Progenitor cell of endocrine pancreas (in vitro differentiated cells): ENCODE data around the gene PPP1CB. TPM values are rescaled to one million over a fixed set of nuclear protein-coding genes. Genes with fewer than 3 reads are reported as not detected.

Experiments
- DNase-seq: peaks from one replicate; pipeline ENCODE4 v3.0.0; 2021; ENCODE audit warnings: low spot score; ENCODE audit not compliant: unreplicated experiment
- H3K27ac Mint-ChIP-seq: 2 replicates; pipeline ENCODE4 v1.8.0; 2021; ENCODE audit warnings: mild to moderate bottlenecking, moderate library complexity, mixed read lengths
- H3K27me3 Mint-ChIP-seq: 2 replicates; pipeline ENCODE4 v1.8.0; 2021; ENCODE audit warnings: mixed read lengths
- H3K36me3 Mint-ChIP-seq: 2 replicates; pipeline ENCODE4 v1.8.0; 2022; ENCODE audit warnings: mixed read lengths; ENCODE audit not compliant: insufficient read depth
- H3K4me1 Mint-ChIP-seq: 2 replicates; pipeline ENCODE4 v1.8.0; 2021; ENCODE audit warnings: low read depth, mixed read lengths
- H3K4me3 Mint-ChIP-seq: 2 replicates; pipeline ENCODE4 v1.8.0; 2021; ENCODE audit warnings: low read depth, mild to moderate bottlenecking, moderate library complexity, mixed read lengths
- H3K9me3 Mint-ChIP-seq: 2 replicates; pipeline ENCODE4 v1.8.0; 2021; ENCODE audit warnings: low read depth, mixed read lengths
- total RNA-seq: library from RNA; stranded (reverse); gene quantifications from 2 replicates; pipeline ENCODE4 v1.2.1, GENCODE V29; 2021
- TF ChIP-seq, protein P1 (sequence below): fragments of 200-600 bp; sonication (generic); IDR thresholded peaks from one replicate; pipeline ENCODE4 v1.5.0; 2021; ENCODE audit warnings: antibody characterized with exemption, mild to moderate bottlenecking; ENCODE audit not compliant: unreplicated experiment

The PPP1CB gene
- total RNA-seq, 1 donor from 2014 or later, result 193 TPM

DNA sequence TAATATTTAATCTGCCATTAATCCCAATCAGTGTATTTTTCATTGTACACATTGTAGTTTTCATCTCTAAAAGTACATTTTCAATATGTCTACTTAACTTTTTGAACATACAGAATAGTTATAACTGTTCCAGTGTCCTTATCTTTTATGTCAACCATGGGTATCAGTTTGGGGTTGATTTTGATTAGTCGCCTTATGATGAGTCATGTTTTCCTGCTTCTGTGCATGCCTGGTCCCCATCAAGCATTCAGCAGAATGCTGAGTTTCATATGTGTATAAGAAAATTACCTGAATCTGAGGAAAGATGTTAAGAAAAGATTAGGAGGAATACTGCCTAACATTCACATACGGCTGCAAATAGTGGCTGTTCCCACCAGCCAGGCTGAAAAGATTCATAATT, 76.8 kb downstream of the PPP1CB start:
- DNase-seq, result no peak
- Mint-ChIP-seq H3K4me1 (no peaks in the 10 kb centered on the region), H3K27me3 (no peaks in the 10 kb centered on the region), H3K36me3 (no peaks in the 10 kb centered on the region), H3K27ac (peak overlapping the region; percentile 2), H3K4me3 (no peak overlapping the region), H3K9me3 (no peaks in the 10 kb centered on the region)
- TF ChIP-seq, protein P1, sequence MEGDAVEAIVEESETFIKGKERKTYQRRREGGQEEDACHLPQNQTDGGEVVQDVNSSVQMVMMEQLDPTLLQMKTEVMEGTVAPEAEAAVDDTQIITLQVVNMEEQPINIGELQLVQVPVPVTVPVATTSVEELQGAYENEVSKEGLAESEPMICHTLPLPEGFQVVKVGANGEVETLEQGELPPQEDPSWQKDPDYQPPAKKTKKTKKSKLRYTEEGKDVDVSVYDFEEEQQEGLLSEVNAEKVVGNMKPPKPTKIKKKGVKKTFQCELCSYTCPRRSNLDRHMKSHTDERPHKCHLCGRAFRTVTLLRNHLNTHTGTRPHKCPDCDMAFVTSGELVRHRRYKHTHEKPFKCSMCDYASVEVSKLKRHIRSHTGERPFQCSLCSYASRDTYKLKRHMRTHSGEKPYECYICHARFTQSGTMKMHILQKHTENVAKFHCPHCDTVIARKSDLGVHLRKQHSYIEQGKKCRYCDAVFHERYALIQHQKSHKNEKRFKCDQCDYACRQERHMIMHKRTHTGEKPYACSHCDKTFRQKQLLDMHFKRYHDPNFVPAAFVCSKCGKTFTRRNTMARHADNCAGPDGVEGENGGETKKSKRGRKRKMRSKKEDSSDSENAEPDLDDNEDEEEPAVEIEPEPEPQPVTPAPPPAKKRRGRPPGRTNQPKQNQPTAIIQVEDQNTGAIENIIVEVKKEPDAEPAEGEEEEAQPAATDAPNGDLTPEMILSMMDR, result no peak

DNA sequence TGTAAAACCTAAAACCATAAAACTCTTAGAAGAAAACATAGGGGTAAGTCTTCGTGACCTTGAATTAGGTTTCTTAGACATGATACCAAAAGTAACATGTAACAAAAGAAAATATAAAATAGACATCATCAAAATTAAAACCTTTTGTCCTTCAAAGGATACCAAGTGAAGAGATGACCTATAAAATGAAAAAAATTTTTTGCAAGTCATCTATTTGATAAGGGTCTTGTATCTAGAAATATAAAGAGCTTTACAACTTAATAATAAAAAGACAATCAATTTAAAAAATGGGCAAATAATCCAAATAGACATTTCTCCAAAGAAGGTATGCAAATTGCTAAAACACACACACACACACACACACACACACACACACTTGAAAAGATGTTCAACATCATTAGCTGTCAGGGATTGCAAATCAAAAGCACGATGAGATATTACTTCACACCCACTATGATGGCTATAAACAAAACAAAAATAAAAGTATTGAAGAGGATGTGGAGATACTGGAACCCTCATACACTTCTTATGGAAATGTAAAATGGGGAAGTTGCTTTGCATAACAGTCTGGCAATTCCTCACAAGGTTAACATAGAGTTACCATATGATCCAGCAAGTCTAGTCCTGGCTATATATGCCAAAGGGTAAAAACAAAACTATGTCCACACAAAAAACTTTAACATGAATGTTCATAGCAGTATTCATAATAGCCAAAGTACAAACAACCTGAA, 82.3 kb downstream of the PPP1CB start:
- Mint-ChIP-seq H3K4me3 (no peak overlapping the region), H3K9me3 (no peaks in the 10 kb centered on the region), H3K4me1 (no peaks in the 10 kb centered on the region), H3K27ac (no peak overlapping the region), H3K27me3 (no peaks in the 10 kb centered on the region), H3K36me3 (no peaks in the 10 kb centered on the region)
- DNase-seq, result no peak
- TF ChIP-seq, protein P1, result no peak

DNA sequence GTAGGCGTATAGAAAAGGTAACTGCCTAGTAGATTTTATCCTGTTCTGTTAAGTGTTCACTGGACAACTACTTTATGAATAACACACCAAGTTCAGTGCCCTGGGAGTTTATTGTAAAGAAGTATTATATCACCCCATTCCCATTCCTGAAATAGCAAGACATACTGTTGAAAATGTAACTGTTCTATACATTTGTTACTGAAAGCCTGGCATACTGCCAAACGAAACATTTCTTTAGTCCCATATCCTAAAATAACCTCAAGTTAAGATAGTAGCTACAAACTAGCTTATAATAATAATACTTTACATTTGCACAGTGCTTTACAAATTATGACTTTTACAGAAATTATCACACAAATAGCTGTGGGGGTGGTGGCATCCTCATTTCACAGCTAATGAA, 84.2 kb downstream of the PPP1CB start:
- Mint-ChIP-seq H3K36me3 (no peaks in the 10 kb centered on the region), H3K27me3 (no peaks in the 10 kb centered on the region), H3K9me3 (no peaks in the 10 kb centered on the region), H3K4me1 (no peaks in the 10 kb centered on the region), H3K27ac (no peak overlapping the region), H3K4me3 (no peak overlapping the region)
- no peak for DNase-seq
- TF ChIP-seq, protein P1, result no peak

DNA sequence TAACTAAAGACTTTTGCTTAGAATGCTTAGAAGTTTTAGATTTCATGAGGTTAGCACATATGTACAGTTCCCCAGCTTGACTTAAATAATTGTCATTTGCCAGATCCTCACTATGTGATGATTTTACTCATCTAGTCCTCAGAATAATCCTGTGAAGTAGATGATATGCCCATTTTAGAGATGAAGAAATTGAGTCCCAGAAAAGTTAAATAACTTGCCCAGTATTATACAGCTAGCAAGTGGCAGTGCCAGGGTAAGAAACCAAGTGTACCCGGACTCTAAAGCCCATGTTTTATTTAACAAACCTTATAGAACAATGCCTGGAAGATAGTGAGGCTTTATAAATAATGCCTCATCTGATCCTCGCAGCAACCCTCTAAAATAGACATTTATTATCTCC, 87.3 kb downstream of the PPP1CB start:
- Mint-ChIP-seq H3K9me3 (no peaks in the 10 kb centered on the region), H3K36me3 (no peaks in the 10 kb centered on the region), H3K27me3 (no peaks in the 10 kb centered on the region), H3K4me3 (no peak overlapping the region), H3K27ac (no peak overlapping the region), H3K4me1 (no peaks in the 10 kb centered on the region)
- TF ChIP-seq, protein P1, result no peak
- no peak for DNase-seq

DNA sequence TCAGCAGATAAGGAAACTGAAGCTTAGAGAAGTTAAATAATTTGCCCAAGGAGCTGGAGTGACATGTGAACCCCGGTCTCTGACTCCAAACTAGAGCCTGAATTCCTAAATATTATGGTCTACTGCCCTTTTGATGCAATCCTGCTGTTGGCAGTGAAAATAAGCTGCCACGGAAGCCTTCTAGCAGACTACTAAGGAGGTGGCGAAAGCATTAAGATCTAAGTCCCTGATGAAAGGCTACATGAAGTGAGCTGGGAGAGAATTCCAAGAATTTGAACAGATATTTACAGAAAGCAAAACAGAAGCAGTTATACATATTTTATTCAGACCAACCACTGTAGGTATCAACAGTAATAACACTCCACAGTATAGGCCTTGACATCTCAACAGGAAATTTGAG, 90.4 kb downstream of the PPP1CB start:
- no peaks in the 10 kb centered on the region for H3K4me1 Mint-ChIP-seq
- H3K9me3 Mint-ChIP-seq, result no peaks in the 10 kb centered on the region
- H3K27me3 Mint-ChIP-seq, result no peaks in the 10 kb centered on the region
- TF ChIP-seq, protein P1, result no peak
- H3K27ac Mint-ChIP-seq, result no peak overlapping the region
- no peak for DNase-seq
- H3K36me3 Mint-ChIP-seq, result peaks cover 2% of the 10 kb centered on the region
- H3K4me3 Mint-ChIP-seq, result no peak overlapping the region

Other genes with a start within 250 kb of the PPP1CB start
- gene SPDYA, start 59.0 kb downstream of the PPP1CB start, total RNA-seq, result 1.6 and 2.0 TPM in 2 replicates
- 22.6 and 26.0 TPM in 2 replicates for gene TRMT61B, start 118.5 kb downstream of the PPP1CB start, total RNA-seq
- gene WDR43, start 142.8 kb downstream of the PPP1CB start, total RNA-seq, result 57.2 and 60.7 TPM in 2 replicates
- 0.86 and 0.98 TPM in 2 replicates for gene TOGARAM2, start 229.5 kb downstream of the PPP1CB start, total RNA-seq